Fibroblast of lung (primary cell): ENCODE measurements around the gene NES.

ENCODE experiments used
- EZH2 ChIP-seq: IDR thresholded peaks from 2 replicates; pipeline ENCODE4 v1.5.1; 2012; ENCODE audit warnings: low read length, control low read depth, mild to moderate bottlenecking; ENCODE audit errors: missing control alignments
- TF ChIP-seq, protein P1 (sequence below), 2 donors: IDR thresholded peaks in 1 of 2; conservative IDR thresholded peaks in 1 of 2; 1 replicate in 1 of 2; 2 replicates in 1 of 2; pipeline ENCODE4 v1.5.1; 2011 to 2012; ENCODE audit warnings: low read length in 2 of 2, control low read depth in 1 of 2, inconsistent platforms in 1 of 2, low read depth in 1 of 2, mild to moderate bottlenecking in 1 of 2

DNA sequence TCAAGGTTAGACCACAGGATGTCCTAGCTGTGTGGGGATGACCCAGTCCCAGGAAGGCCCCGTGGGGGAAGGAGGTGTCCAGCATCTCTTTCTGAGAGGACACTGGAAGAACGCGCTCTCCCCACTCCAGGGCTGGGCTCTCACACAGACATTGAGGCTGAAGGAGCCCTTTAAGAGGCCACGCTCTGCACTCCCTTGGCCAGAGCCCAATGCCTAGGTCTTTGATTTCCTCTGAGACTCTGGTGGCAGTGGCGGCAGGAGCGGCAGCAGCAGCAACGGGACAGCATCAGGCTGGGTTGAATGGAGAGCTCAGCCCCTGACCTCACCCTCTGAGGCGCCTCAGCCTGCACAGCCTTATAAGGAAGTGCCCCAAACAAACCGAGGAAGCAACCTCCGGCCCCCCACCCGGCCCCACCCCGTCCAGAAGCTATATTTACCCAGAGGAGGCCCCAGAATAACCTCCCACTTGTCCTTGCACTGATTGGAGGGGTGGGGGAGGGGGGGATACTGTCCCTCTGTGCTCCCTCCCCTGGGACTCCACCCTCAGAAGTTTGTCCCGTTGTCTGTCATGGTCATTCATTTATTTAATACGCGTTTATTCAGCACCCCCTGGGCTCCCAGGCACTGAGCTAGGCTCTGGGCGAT is 12.3 kb downstream of the NES start:
- TF ChIP-seq, protein P1, sequence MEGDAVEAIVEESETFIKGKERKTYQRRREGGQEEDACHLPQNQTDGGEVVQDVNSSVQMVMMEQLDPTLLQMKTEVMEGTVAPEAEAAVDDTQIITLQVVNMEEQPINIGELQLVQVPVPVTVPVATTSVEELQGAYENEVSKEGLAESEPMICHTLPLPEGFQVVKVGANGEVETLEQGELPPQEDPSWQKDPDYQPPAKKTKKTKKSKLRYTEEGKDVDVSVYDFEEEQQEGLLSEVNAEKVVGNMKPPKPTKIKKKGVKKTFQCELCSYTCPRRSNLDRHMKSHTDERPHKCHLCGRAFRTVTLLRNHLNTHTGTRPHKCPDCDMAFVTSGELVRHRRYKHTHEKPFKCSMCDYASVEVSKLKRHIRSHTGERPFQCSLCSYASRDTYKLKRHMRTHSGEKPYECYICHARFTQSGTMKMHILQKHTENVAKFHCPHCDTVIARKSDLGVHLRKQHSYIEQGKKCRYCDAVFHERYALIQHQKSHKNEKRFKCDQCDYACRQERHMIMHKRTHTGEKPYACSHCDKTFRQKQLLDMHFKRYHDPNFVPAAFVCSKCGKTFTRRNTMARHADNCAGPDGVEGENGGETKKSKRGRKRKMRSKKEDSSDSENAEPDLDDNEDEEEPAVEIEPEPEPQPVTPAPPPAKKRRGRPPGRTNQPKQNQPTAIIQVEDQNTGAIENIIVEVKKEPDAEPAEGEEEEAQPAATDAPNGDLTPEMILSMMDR (conservative IDR thresholded peaks at IDR 0.05 in 1 of 2, IDR thresholded peaks at IDR 0.05 in 1 of 2; ENCODE audit: low read depth in 1 of 2, low read length in 2 of 2) = no peak
- TF ChIP-seq EZH2 = no peak
